ENCODE measurements around the gene CFAP91. TPM values are rescaled to one million over a fixed set of nuclear protein-coding genes. Genes with fewer than 3 reads are reported as not detected.
A peak's percentile ranks its signal among the peaks of the same experiment; 100 is the strongest.

CFAP91 gene
- under 1 TPM; 0.64 to 0.77 TPM for total RNA-seq
- polyA plus RNA-seq, result 0.45 TPM

GRCh38 chr3:119702530-119703527, at the start of gene CFAP91:
Gene CFAP91, plus strand, starts transcription at chr3:119703022. Its CDS starts 77 bp downstream, at chr3:119703099.
- POLR2A ChIA-PET, result no interaction called here

DNA sequence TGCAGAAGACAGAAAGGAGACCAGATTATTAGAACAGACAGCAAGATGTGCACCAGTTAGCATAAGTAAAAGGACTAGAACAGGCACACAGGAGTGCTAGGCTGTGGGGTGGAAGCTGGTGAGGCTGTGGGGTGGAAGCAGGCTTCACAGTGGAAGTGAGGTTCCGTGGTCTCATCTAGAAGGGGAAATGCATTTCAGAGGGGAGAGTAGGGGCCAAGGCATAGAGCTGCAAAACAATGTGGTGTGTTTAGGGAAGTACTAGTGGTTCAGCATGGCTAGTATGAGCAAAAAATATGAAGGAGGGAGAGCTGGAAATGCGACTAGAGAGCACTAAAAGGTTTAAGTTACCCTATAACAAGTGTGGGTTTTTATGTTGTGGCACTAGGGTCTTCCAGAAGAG, 48.9 kb upstream of the CFAP91 start:
- DNase-seq, result no peak
- H3K36me3 Mint-ChIP-seq, result peaks cover 8 to 26% (median 17%) of the 10 kb centered on the region in 3 donors
- peaks cover 0 to 2% of the 10 kb centered on the region in 2 donors for H3K27me3 Mint-ChIP-seq
- no peak overlapping the region for H3K27ac ChIP-seq (ENCODE audit: low read depth, low read length)
- no peaks in the 10 kb centered on the region for H3K9me3 Mint-ChIP-seq
- H3K27me3 ChIP-seq (ENCODE audit: insufficient read depth, low read length, poor library complexity, severe bottlenecking), result no peaks in the 10 kb centered on the region
- no peak overlapping the region for H3K4me3 ChIP-seq (ENCODE audit: low read length)
- H3K4me1 Mint-ChIP-seq, result no peaks in the 10 kb centered on the region
- no peaks in the 10 kb centered on the region for H3K4me1 ChIP-seq (ENCODE audit: insufficient read depth, low read length)
- ChIA-PET CTCF (no interaction called here), POLR2A (no interaction called here)
- H3K36me3 ChIP-seq (ENCODE audit: insufficient read depth, low read length), result peaks cover 2% of the 10 kb centered on the region
- H3K27ac Mint-ChIP-seq, result no peak overlapping the region
- no peaks in the 10 kb centered on the region for H3K9me3 ChIP-seq (ENCODE audit: low read length)
- no peak overlapping the region for H3K4me3 Mint-ChIP-seq

More at GRCh38 chr3:119702530-119703527, at the start of gene CFAP91:
- H3K4me3 Mint-ChIP-seq, result peak within 1 kb of the TSS; percentile 75 to 93 (median 84)
- H3K27me3 Mint-ChIP-seq, result peaks cover 0 to 10% of the 10 kb centered on the region in 2 donors
- Histone ChIP-seq H3K4me1 (ENCODE audit: insufficient read depth, low read length) (peaks cover 23% of the 10 kb centered on the region), H3K27ac (ENCODE audit: low read depth, low read length) (no peak within 1 kb of the TSS), H3K9me3 (ENCODE audit: low read length) (no peaks in the 10 kb centered on the region), H3K27me3 (ENCODE audit: insufficient read depth, low read length, poor library complexity, severe bottlenecking) (no peaks in the 10 kb centered on the region), H3K4me3 (ENCODE audit: low read length) (peak within 1 kb of the TSS; percentile 62), H3K36me3 (ENCODE audit: insufficient read depth, low read length) (no peaks in the 10 kb centered on the region)
- peaks cover 30 to 40% (median 35%) of the 10 kb centered on the region in 3 donors for H3K4me1 Mint-ChIP-seq
- peak; percentile 70 to 90 (median 79) for DNase-seq
- no peaks in the 10 kb centered on the region for H3K36me3 Mint-ChIP-seq
- CTCF ChIA-PET, result no interaction called here
- H3K27ac Mint-ChIP-seq, result peak within 1 kb of the TSS in 6 of 8 donors; percentile 56 to 84 (median 64)
- H3K9me3 Mint-ChIP-seq, result no peaks in the 10 kb centered on the region

- Histone ChIP-seq H3K27ac (ENCODE audit: low read depth, low read length) (no peak overlapping the region), H3K4me3 (ENCODE audit: low read length) (no peak overlapping the region), H3K4me1 (ENCODE audit: insufficient read depth, low read length) (no peaks in the 10 kb centered on the region), H3K9me3 (ENCODE audit: low read length) (no peaks in the 10 kb centered on the region), H3K36me3 (ENCODE audit: insufficient read depth, low read length) (no peaks in the 10 kb centered on the region), H3K27me3 (ENCODE audit: insufficient read depth, low read length, poor library complexity, severe bottlenecking) (no peaks in the 10 kb centered on the region)
- POLR2A ChIA-PET, result no interaction called here
- peaks cover 0 to 1% of the 10 kb centered on the region in 2 donors for H3K27me3 Mint-ChIP-seq
- H3K4me1 Mint-ChIP-seq, result no peaks in the 10 kb centered on the region
- no peak for DNase-seq
- peak overlapping the region in 1 of 8 donors; percentile 14 for H3K27ac Mint-ChIP-seq
- no peak overlapping the region for H3K4me3 Mint-ChIP-seq
- H3K36me3 Mint-ChIP-seq, result peaks cover 8 to 21% (median 13%) of the 10 kb centered on the region in 3 donors
- no peaks in the 10 kb centered on the region for H3K9me3 Mint-ChIP-seq
- CTCF ChIA-PET, result no interaction called here
These were observed 44.7 kb upstream of the CFAP91 start for GRCh38 chr3:119657887-119658702.

GRCh38 chr3:119658994-119659393, 43.8 kb upstream of the CFAP91 start:
- Mint-ChIP-seq H3K36me3 (peaks cover 8 to 21% (median 13%) of the 10 kb centered on the region in 3 donors), H3K27ac (no peak overlapping the region), H3K4me1 (no peaks in the 10 kb centered on the region), H3K4me3 (no peak overlapping the region), H3K27me3 (peaks cover 0 to 1% of the 10 kb centered on the region in 2 donors), H3K9me3 (no peaks in the 10 kb centered on the region)
- Histone ChIP-seq H3K4me1 (ENCODE audit: insufficient read depth, low read length) (no peaks in the 10 kb centered on the region), H3K9me3 (ENCODE audit: low read length) (no peaks in the 10 kb centered on the region), H3K27ac (ENCODE audit: low read depth, low read length) (no peak overlapping the region), H3K36me3 (ENCODE audit: insufficient read depth, low read length) (no peaks in the 10 kb centered on the region), H3K4me3 (ENCODE audit: low read length) (no peak overlapping the region), H3K27me3 (ENCODE audit: insufficient read depth, low read length, poor library complexity, severe bottlenecking) (no peaks in the 10 kb centered on the region)
- no peak for DNase-seq
- CTCF ChIA-PET, result no interaction called here
- POLR2A ChIA-PET, result interaction anchor here (0.7 kb wide), 1 partner anchor 160 kb away, joined by 8 read pairs; no protein-coding TSS in a partner anchor

DNA sequence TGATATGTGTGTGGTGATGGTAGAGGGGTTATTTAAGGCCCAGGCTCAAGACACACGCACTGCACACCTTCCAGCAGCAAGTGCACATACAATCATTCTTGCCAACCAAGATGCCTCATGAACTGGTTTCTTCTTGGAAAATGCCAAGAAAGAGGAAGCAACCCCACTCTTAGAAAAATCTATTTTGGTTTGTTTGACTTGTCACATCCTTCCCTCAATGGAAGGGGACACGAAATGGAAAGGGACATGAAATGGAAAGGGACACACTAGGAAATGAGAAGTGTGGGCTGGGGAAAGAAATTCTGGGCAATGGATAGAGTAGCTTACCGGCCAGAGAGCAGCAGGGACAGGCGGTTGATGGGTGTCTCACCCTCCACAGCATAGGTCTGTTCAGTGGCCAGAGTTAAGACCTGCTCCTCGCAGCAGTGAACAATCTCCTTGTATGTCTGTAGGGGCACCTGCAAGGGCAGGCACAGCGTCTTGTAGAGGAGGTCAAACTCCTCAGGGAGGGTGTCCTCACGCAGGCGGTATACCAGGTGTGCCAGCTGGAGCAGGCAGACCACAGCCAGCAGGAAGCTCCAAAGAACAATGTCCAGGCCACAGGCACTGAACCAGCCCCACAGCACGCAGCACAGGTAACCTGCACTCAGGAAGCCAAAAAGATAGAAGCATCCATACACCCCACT, 43.1 kb upstream of the CFAP91 start:
- Mint-ChIP-seq H3K4me1 (no peaks in the 10 kb centered on the region), H3K9me3 (no peaks in the 10 kb centered on the region), H3K4me3 (no peak overlapping the region), H3K36me3 (peaks cover 8 to 20% (median 13%) of the 10 kb centered on the region in 3 donors), H3K27ac (no peak overlapping the region), H3K27me3 (peaks cover 0 to 1% of the 10 kb centered on the region in 2 donors)
- ChIA-PET POLR2A (no interaction called here), CTCF (no interaction called here)
- Histone ChIP-seq H3K36me3 (ENCODE audit: insufficient read depth, low read length) (no peaks in the 10 kb centered on the region), H3K9me3 (ENCODE audit: low read length) (no peaks in the 10 kb centered on the region), H3K4me1 (ENCODE audit: insufficient read depth, low read length) (no peaks in the 10 kb centered on the region), H3K27ac (ENCODE audit: low read depth, low read length) (no peak overlapping the region), H3K27me3 (ENCODE audit: insufficient read depth, low read length, poor library complexity, severe bottlenecking) (no peaks in the 10 kb centered on the region), H3K4me3 (ENCODE audit: low read length) (no peak overlapping the region)
- no peak for DNase-seq

DNA sequence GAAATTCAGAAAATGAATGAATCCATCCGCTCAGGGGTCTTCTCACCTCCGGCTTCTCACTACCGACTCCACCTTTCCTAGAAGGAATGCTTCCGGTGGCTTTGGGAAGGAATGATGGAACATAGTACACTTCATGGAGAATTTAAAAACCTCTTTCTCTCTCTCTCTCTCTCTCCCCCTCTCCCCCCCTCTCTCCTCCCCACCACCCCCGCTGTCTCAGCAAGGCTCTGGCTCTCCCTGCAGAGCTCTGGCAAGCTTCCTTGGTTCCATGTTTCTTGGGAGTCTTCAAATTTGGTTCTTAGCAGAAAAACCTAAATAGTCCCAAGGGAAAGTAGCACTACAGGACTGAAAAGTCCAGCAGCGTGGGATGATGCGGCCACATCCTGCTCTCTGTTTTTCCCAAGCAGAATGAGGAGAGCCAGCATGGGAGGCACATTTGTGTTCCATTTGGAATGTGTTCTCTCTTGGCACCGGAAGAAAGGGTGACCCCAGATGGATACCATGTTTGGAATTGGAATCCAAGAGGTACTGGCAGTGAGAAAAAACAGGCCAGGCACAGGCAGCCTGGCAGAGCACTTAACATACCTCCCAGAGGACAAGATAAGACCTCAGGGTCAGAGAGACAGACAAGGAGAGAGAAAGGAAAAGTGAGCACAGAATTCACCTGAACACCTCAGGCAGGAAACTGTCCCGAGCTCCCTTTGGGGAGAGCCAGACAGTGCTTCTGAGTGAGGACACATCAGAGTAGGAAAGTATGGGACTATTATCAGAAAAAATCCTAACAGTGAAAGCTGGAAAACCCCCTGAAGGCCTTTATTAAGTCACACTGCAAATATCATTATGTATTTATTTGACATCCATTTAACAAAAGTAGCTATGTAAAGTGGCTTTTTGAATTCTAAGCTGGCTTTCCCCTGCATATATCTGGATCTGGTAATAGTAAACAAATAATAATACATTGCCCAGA, 42.1 kb upstream of the CFAP91 start, which contains the start of gene POPDC2:
POPDC2 (minus strand) TSS at position 116 of the 967 bp plus-strand sequence. CDS start 166 bp downstream, outside the sequence.
- no peaks in the 10 kb centered on the region for H3K9me3 ChIP-seq (ENCODE audit: low read length)
- Mint-ChIP-seq H3K4me3 (no peak within 1 kb of the TSS), H3K27me3 (peaks cover 0 to 1% of the 10 kb centered on the region in 2 donors), H3K9me3 (no peaks in the 10 kb centered on the region), H3K36me3 (peaks cover 8 to 20% (median 13%) of the 10 kb centered on the region in 3 donors), H3K4me1 (no peaks in the 10 kb centered on the region), H3K27ac (peak within 1 kb of the TSS in 2 of 8 donors; percentile 27 to 84)
- ChIA-PET CTCF (no interaction called here), POLR2A (no interaction called here)
- H3K27ac ChIP-seq (ENCODE audit: low read depth, low read length), result no peak within 1 kb of the TSS
- H3K36me3 ChIP-seq (ENCODE audit: insufficient read depth, low read length), result no peaks in the 10 kb centered on the region
- no peak for DNase-seq
- no peak within 1 kb of the TSS for H3K4me3 ChIP-seq (ENCODE audit: low read length)
- H3K4me1 ChIP-seq (ENCODE audit: insufficient read depth, low read length), result no peaks in the 10 kb centered on the region
- H3K27me3 ChIP-seq (ENCODE audit: insufficient read depth, low read length, poor library complexity, severe bottlenecking), result no peaks in the 10 kb centered on the region

Data from CD8-positive, alpha-beta memory T cell (primary cell).